SU-DHL-6 (cell line): ENCODE data around the gene SCRN1.

ENCODE experiments used
- H2AFZ ChIP-seq: fragments of 200-600 bp; sonication (generic); 2 replicates; pipeline ENCODE4 v1.6.1; 2014; ENCODE audit warnings: low read depth, mild to moderate bottlenecking, moderate library complexity, mixed read lengths, antibody characterized with exemption, low read length; ENCODE audit not compliant: severe bottlenecking
- H3F3A ChIP-seq: fragments of 200-600 bp; shearing (Covaris generic); 2 replicates; pipeline ENCODE4 v1.6.0; 2016; ENCODE audit warnings: antibody characterized with exemption, mild to moderate bottlenecking; ENCODE audit not compliant: insufficient read depth
- H3K27ac ChIP-seq: fragments of 200-600 bp; sonication (generic); 2 replicates; pipeline ENCODE4 v1.5.1; 2016; ENCODE audit warnings: low read depth, mild to moderate bottlenecking, low read length, moderate library complexity, mixed read lengths
- H3K27me3 ChIP-seq: fragments of 200-600 bp; sonication (generic), shearing (Covaris generic); 2 replicates; pipeline ENCODE4 v1.6.0; 2014; ENCODE audit warnings: mild to moderate bottlenecking, low read length
- H3K36me3 ChIP-seq: fragments of 200-600 bp; sonication (generic); 2 replicates; pipeline ENCODE4 v1.6.1; 2014; ENCODE audit warnings: mild to moderate bottlenecking, low read length, mixed read lengths
- H3K4me2 ChIP-seq: fragments of 300-600, 200-600 bp; shearing (Covaris generic), sonication (generic); 2 replicates; pipeline ENCODE4 v1.6.0; 2014; ENCODE audit warnings: low read length, low read depth, mild to moderate bottlenecking; ENCODE audit not compliant: poor library complexity, severe bottlenecking
- H3K4me3 ChIP-seq: fragments of 200-600 bp; sonication (generic); 2 replicates; pipeline ENCODE4 v1.5.1; 2014; ENCODE audit warnings: antibody characterized with exemption, low read length, mild to moderate bottlenecking, mixed read lengths; ENCODE audit not compliant: insufficient read depth, poor library complexity, severe bottlenecking
- H3K79me2 ChIP-seq: fragments of 200-600 bp; sonication (generic); 2 replicates; pipeline ENCODE4 v1.6.1; 2014; ENCODE audit warnings: mild to moderate bottlenecking, low read length, moderate library complexity; ENCODE audit not compliant: insufficient read depth
- H3K9ac ChIP-seq: fragments of 200-600 bp; sonication (generic); 2 replicates; pipeline ENCODE4 v1.7.0; 2014; ENCODE audit warnings: mild to moderate bottlenecking, low read length
- H3K9me2 ChIP-seq: fragments of 200-600 bp; sonication (generic); replicated peaks from 2 replicates; pipeline ENCODE4 v1.6.1; 2014; ENCODE audit warnings: low read length; ENCODE audit not compliant: insufficient read depth
- H3K9me3 ChIP-seq: fragments of 200-600 bp; sonication (generic); 2 replicates; pipeline ENCODE4 v1.6.1; 2014; ENCODE audit warnings: low read length, mixed read lengths; ENCODE audit not compliant: insufficient read depth
- H4K20me1 ChIP-seq: fragments of 200-600 bp; sonication (generic); 2 replicates; pipeline ENCODE4 v1.6.1; 2014; ENCODE audit warnings: low read depth, mild to moderate bottlenecking, antibody characterized with exemption, low read length, moderate library complexity, mixed read lengths
- CTCF ChIP-seq: fragments of 200-600 bp; sonication (generic); IDR thresholded peaks from one replicate; pipeline ENCODE4 v1.5.1; 2017; ENCODE audit warnings: antibody characterized with exemption, mild to moderate bottlenecking, low read length, moderate library complexity; ENCODE audit not compliant: insufficient read depth, poor library complexity, severe bottlenecking
- EZH2phosphoT487 ChIP-seq: fragments of 200-600 bp; sonication (generic), shearing (Covaris generic); conservative IDR thresholded peaks from 2 replicates; pipeline ENCODE4 v1.6.1; 2018; ENCODE audit warnings: mild to moderate bottlenecking, antibody characterized with exemption, low read length, moderate library complexity, mixed read lengths

SCRN1 gene

GRCh38 chr7:29989257-29989995, at the start of gene SCRN1:
SCRN1 (minus strand) TSS chr7:29989801; CDS start chr7:29969067, 20,734 bp downstream.
- no peaks in the 10 kb centered on the region for H3K9me2 ChIP-seq
- H3K27ac ChIP-seq: no peak within 1 kb of the TSS
- no peak within 1 kb of the TSS for H2AFZ ChIP-seq
- H3K27me3 ChIP-seq: 0 out of 2 replicates have a peak, but pooled peaks cover 4% of the 10 kb centered on the region
- H3F3A ChIP-seq: no peaks in the 10 kb centered on the region
- no peaks in the 10 kb centered on the region for H3K79me2 ChIP-seq
- no peak within 1 kb of the TSS; the same call in 1 of the 2 replicates for H3K9ac ChIP-seq
- TF ChIP-seq EZH2phosphoT487: no peak; the same call in 1 of the 2 replicates
- no peak for TF ChIP-seq CTCF
- H3K36me3 ChIP-seq: no peaks in the 10 kb centered on the region
- no peaks in the 10 kb centered on the region for H4K20me1 ChIP-seq
- peak within 1 kb of the TSS; percentile 12 for H3K4me3 ChIP-seq
- no peaks in the 10 kb centered on the region for H3K9me3 ChIP-seq
- H3K4me2 ChIP-seq: peak within 1 kb of the TSS; percentile 51

GRCh38 chr7:30038196-30038980, 48.8 kb upstream of the SCRN1 start:
- Histone ChIP-seq H2AFZ (no peak overlapping the region), H3K27me3 (no peaks in the 10 kb centered on the region), H4K20me1 (peaks cover 5% of the 10 kb centered on the region; the same call in 1 of the 2 replicates), H3K9me2 (no peaks in the 10 kb centered on the region), H3K9ac (no peak overlapping the region), H3K4me2 (no peak overlapping the region), H3K27ac (no peak overlapping the region), H3K79me2 (no peaks in the 10 kb centered on the region), H3K9me3 (peaks cover 10% of the 10 kb centered on the region; the same call in 1 of the 2 replicates), H3K4me3 (no peak overlapping the region), H3K36me3 (no peaks in the 10 kb centered on the region), H3F3A (no peaks in the 10 kb centered on the region)
- TF ChIP-seq CTCF: no peak
- TF ChIP-seq EZH2phosphoT487: no peak

- Histone ChIP-seq H4K20me1 (peaks cover 5% of the 10 kb centered on the region; the same call in 1 of the 2 replicates), H3K9me2 (no peaks in the 10 kb centered on the region), H2AFZ (no peak overlapping the region), H3K9ac (no peak overlapping the region), H3K79me2 (no peaks in the 10 kb centered on the region), H3F3A (no peaks in the 10 kb centered on the region), H3K9me3 (no peaks in the 10 kb centered on the region), H3K36me3 (no peaks in the 10 kb centered on the region), H3K27me3 (no peaks in the 10 kb centered on the region), H3K27ac (no peak overlapping the region), H3K4me3 (no peak overlapping the region), H3K4me2 (no peak overlapping the region)
- TF ChIP-seq EZH2phosphoT487: no peak
- no peak for TF ChIP-seq CTCF
These were observed 46.6 kb upstream of the SCRN1 start for GRCh38 chr7:30036220-30036619.
